Subcutaneous adipose tissue (tissue), 4 donors: Measurements from ENCODE around the gene THAP7. TPM values are rescaled to one million over a fixed set of nuclear protein-coding genes. Genes with fewer than 3 reads are reported as not detected.

Experiments
- CTCF ChIP-seq: fragments of 450-650 bp; IDR thresholded peaks from one replicate; pipeline ENCODE4 v1.5.1; 2016; ENCODE audit warnings: low read depth, mild to moderate bottlenecking, control low read depth, antibody characterized with exemption, moderate library complexity
- total RNA-seq, 4 donors: library from RNA; depleted of rRNA; stranded (reverse); fragments of >200 nt; gene quantifications; one replicate each; pipeline ENCODE4 v1.1.0, GENCODE V29; 2016

THAP7 gene
- total RNA-seq, 4 donors from 2014 or later: 20.7 to 26.6 (median 23.5) TPM

- no peak for TF ChIP-seq CTCF
Observed at GRCh38 chr22:20965888-20966855, 35.7 kb downstream of the THAP7 start.

- no peak for TF ChIP-seq CTCF
Observed at GRCh38 chr22:20965104-20965887, 36.6 kb downstream of the THAP7 start.

GRCh38 chr22:20964799-20965103 lies 37.2 kb downstream of the THAP7 start:
- no peak for TF ChIP-seq CTCF

GRCh38 chr22:20964090-20964798 lies 37.7 kb downstream of the THAP7 start:
- no peak for TF ChIP-seq CTCF

- TF ChIP-seq CTCF: no peak
Observed at GRCh38 chr22:20963201-20964052, 38.5 kb downstream of the THAP7 start.

- no peak for TF ChIP-seq CTCF
Observed at GRCh38 chr22:20962491-20962945, 39.4 kb downstream of the THAP7 start.
